Endothelial cell of umbilical vein (primary cell): ENCODE data around the gene RCOR1. TPM values are rescaled to one million over a fixed set of nuclear protein-coding genes. Genes with fewer than 3 reads are reported as not detected.

Experiments used
- BruUV-seq: library from RNA; stranded (reverse); fragments of 400-500 nt; replicated peaks from 2 replicates; lab custom pipeline; 2021; lab: Mats Ljungman, UMichigan
- CTCF ChIA-PET: fragments of 300-600, 350-600 bp; sonication (Branson Sonifier 250); formaldehyde crosslinking; loops from one replicate; lab custom pipeline; 2021; ENCODE audit warnings: antibody characterized with exemption, inconsistent platforms; lab: Charles Lee
- POLR2A ChIA-PET: fragments of 300-600, 350-600 bp; sonication (Branson Sonifier 250); formaldehyde crosslinking; loops from one replicate; lab custom pipeline; 2021; ENCODE audit warnings: antibody characterized with exemption, inconsistent platforms; lab: Charles Lee
- DNase-seq: peaks from one replicate; pipeline ENCODE4 v3.0.0-alpha.2; 2011; ENCODE audit warnings: low read depth, low spot score
- FAIRE-seq: peaks from 2 replicates; lab custom pipeline; 2011; peaks lifted over from hg19 to GRCh38; lab: Jason Lieb, UNC
- H2AFZ ChIP-seq: 2 replicates; pipeline ENCODE4 v1.6.0; 2012; ENCODE audit warnings: low read depth, low read length, control low read depth, inconsistent platforms
- H3K27ac ChIP-seq: 2 replicates; pipeline ENCODE4 v1.5.1; 2011; ENCODE audit warnings: low read depth, mild to moderate bottlenecking, control low read depth, low read length, moderate library complexity; ENCODE audit not compliant: insufficient read depth
- H3K27me3 ChIP-seq, 2 experiments: 2 replicates each; pipeline versions ENCODE4 v1.6.0 to v1.6.1; 2011; ENCODE audit warnings: low read length in 2 of 2, mixed read lengths in 1 of 2; ENCODE audit not compliant: control insufficient read depth in 2 of 2, insufficient read depth in 2 of 2
- H3K36me3 ChIP-seq, 2 experiments: 2 replicates in 1 of 2; 3 replicates in 1 of 2; pipeline ENCODE4 v1.5.1; 2011; ENCODE audit warnings: low read length in 2 of 2, mild to moderate bottlenecking in 1 of 2, moderate library complexity in 1 of 2; ENCODE audit not compliant: control insufficient read depth in 2 of 2, insufficient read depth in 2 of 2; ENCODE audit errors: extremely low read depth in 1 of 2
- H3K4me1 ChIP-seq: 3 replicates; pipeline ENCODE4 v1.5.1; 2011; ENCODE audit warnings: mild to moderate bottlenecking, low read length; ENCODE audit not compliant: control insufficient read depth, insufficient read depth; ENCODE audit errors: extremely low read depth
- H3K4me2 ChIP-seq: 2 replicates; pipeline ENCODE4 v1.6.1; 2011; ENCODE audit warnings: low read length, control low read depth, mixed read lengths; ENCODE audit not compliant: insufficient read depth
- H3K4me3 ChIP-seq, 3 experiments: fragments of 200-600 bp in 1 of 3; sonication (generic), shearing (Covaris generic) in 1 of 3; replicated peaks in 1 of 3; 2 replicates each; pipeline ENCODE4 v1.5.1; 2011 to 2016; ENCODE audit warnings: control low read depth in 3 of 3, low read length in 3 of 3, mild to moderate bottlenecking in 2 of 3, inconsistent platforms in 1 of 3, low read depth in 1 of 3, moderate library complexity in 1 of 3; ENCODE audit not compliant: insufficient read depth in 1 of 3
- H3K79me2 ChIP-seq: 2 replicates; pipeline ENCODE4 v1.6.0; 2012; ENCODE audit warnings: low read length, inconsistent platforms; ENCODE audit not compliant: control insufficient read depth, insufficient read depth
- H3K9ac ChIP-seq: replicated peaks from 2 replicates; pipeline ENCODE3; 2011; ENCODE audit warnings: low read length, control low read depth; ENCODE audit not compliant: insufficient read depth; ENCODE audit errors: extremely low read depth
- H3K9me1 ChIP-seq: replicated peaks from 3 replicates; pipeline ENCODE4 v1.6.0; 2011; ENCODE audit warnings: mild to moderate bottlenecking, low read length; ENCODE audit not compliant: control insufficient read depth, insufficient read depth; ENCODE audit errors: extremely low read depth
- H3K9me3 ChIP-seq: replicated peaks from 2 replicates; pipeline ENCODE4 v1.5.1; 2012; ENCODE audit warnings: low read length, inconsistent platforms; ENCODE audit not compliant: control insufficient read depth, insufficient read depth
- H4K20me1 ChIP-seq: replicated peaks from 2 replicates; pipeline ENCODE3; 2011; ENCODE audit warnings: mild to moderate bottlenecking, low read length; ENCODE audit not compliant: control insufficient read depth, insufficient read depth; ENCODE audit errors: extremely low read depth
- EZH2 ChIP-seq: IDR thresholded peaks from 2 replicates; pipeline ENCODE4 v1.6.1; 2012; ENCODE audit warnings: borderline replicate concordance, low read depth, mild to moderate bottlenecking, moderate library complexity, low read length, inconsistent platforms; ENCODE audit not compliant: severe bottlenecking
- FOS ChIP-seq: IDR thresholded peaks from 2 replicates; pipeline ENCODE4 v1.6.1; 2011; ENCODE audit warnings: mild to moderate bottlenecking, low read length, moderate library complexity, borderline replicate concordance; ENCODE audit not compliant: insufficient read depth
- GATA2 ChIP-seq: IDR thresholded peaks from 2 replicates; pipeline ENCODE4 v1.7.0; 2011; ENCODE audit warnings: low read depth, mild to moderate bottlenecking, moderate library complexity, mixed read lengths, low read length; ENCODE audit not compliant: insufficient read length, insufficient read depth
- JUN ChIP-seq: IDR thresholded peaks from 2 replicates; pipeline ENCODE4 v1.6.1; 2011; ENCODE audit warnings: borderline replicate concordance, low read depth; ENCODE audit not compliant: insufficient read length, insufficient read depth
- MYC ChIP-seq: IDR thresholded peaks from one replicate; pipeline ENCODE4 v1.6.1; 2011; ENCODE audit warnings: mild to moderate bottlenecking, low read depth, low read length
- POLR2A ChIP-seq: IDR thresholded peaks from 2 replicates; pipeline ENCODE4 v1.6.1; 2012; ENCODE audit warnings: low read depth, mild to moderate bottlenecking, control low read depth, low read length
- POLR2AphosphoS5 ChIP-seq: IDR thresholded peaks from 2 replicates; pipeline ENCODE4 v1.6.1; 2012; ENCODE audit warnings: low read depth, mild to moderate bottlenecking, control low read depth, low read length, moderate library complexity; ENCODE audit not compliant: insufficient read depth
- dilution Hi-C: fragments of 300-500 bp; cut with MboI; formaldehyde crosslinking; loops from one replicate; pipeline ENCODE4 v1.15.0; 2019; ENCODE audit warnings: low sequenced_read_pairs; ENCODE audit not compliant: extremely low pct_ligation_motif_present
- intact Hi-C: fragments of 100-400 bp; cut with micrococcal nuclease; formaldehyde crosslinking; loops from one replicate; pipeline ENCODE4 v1.10.0; 2022
- polyA plus RNA-seq, 4 experiments: library from polyadenylated mRNA; depleted of rRNA in 3 of 4; stranded (reverse) in 3 of 4; unstranded in 1 of 4; fragments of >200 nt; gene quantifications; 2 replicates each; pipeline versions ENCODE4 v1.2.1 to v1.2.3, GENCODE V29; 2011 to 2012; ENCODE audit warnings: missing spikeins in 1 of 4
- total RNA-seq: library from RNA; stranded (reverse); gene quantifications from 2 replicates; pipeline ENCODE4 v1.2.3, GENCODE V29; 2021
- TF ChIP-seq, protein P1 (sequence below), 2 donors: IDR thresholded peaks; 1 replicate in 1 of 2; 2 replicates in 1 of 2; pipeline ENCODE4 v1.5.1; 2011; ENCODE audit warnings: low read length in 2 of 2, mild to moderate bottlenecking in 2 of 2, moderate library complexity in 2 of 2, control low read depth in 1 of 2, inconsistent platforms in 1 of 2, low read depth in 1 of 2; ENCODE audit not compliant: insufficient read depth in 1 of 2; ENCODE audit errors: extremely low read depth in 1 of 2
- TF ChIP-seq, protein P2 (sequence below): IDR thresholded peaks from 2 replicates; pipeline ENCODE4 v1.6.1; 2011; ENCODE audit not compliant: insufficient read depth, insufficient read length

RCOR1 gene
- total and polyA plus RNA-seq, 2 donors (not counting 3 experiments of a cell fraction or from before 2014, with no cell fraction given) = 15.6 to 32.2 TPM

DNA sequence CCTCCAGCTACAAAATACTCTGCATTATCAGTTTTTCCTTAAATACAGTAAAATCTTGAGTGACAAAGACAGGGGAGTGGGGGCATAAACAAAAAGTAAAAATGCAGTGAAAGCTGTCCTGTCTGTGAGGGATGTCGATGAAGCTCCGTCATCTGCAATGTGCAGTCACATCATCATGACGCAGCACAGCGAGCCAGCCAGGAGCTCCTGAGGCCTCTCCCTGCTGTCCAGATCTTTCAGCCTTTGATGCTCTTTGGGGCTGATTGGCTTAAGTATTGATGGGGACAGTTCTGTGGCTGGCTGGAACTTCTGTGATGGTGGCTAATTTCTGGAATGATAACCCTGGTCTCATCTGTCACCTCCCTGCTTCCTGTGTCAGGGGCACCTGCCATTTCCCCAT is 130.2 kb downstream of the RCOR1 start:
- no peak overlapping the region for H3K4me3 ChIP-seq
- peaks cover 10 to 13% of the 10 kb centered on the region in 2 experiments for H3K36me3 ChIP-seq

DNA sequence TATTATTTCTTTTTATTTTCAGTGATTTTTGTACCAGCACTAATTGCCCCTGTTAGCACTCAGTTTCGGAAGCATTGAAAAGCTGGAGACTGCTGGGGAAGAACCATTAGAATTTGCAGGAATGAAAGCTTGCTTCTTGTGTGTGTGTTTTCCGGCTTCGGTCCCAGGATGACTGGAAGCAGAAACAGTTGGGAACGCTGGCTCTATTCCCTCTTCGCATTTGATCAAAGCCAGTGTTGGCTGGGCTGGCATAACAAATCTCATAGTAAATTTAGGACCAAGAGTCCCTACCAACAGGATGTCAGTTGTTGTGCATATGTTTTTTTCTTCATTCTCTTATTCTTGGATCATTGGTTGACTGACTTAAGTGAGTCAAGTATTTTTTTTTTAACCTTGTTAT is 131.2 kb downstream of the RCOR1 start:
- Histone ChIP-seq H4K20me1 (no peaks in the 10 kb centered on the region), H3K4me2 (no peak overlapping the region), H3K27ac (no peak overlapping the region), H3K4me3 (no peak overlapping the region), H3K36me3 (peaks cover 10 to 16% of the 10 kb centered on the region in 2 experiments), H3K27me3 (no peaks in the 10 kb centered on the region), H3K4me1 (no peaks in the 10 kb centered on the region), H3K9ac (no peak overlapping the region), H3K79me2 (no peaks in the 10 kb centered on the region), H3K9me3 (no peaks in the 10 kb centered on the region), H2AFZ (no peak overlapping the region), H3K9me1 (no peaks in the 10 kb centered on the region)
- ChIA-PET CTCF (interaction anchor here (2.9 kb wide), 1 partner anchor 29 kb away, joined by 10 read pairs; no protein-coding TSS in a partner anchor), POLR2A (no interaction called here)
- dilution Hi-C loops = no loop called here
- BruUV-seq = no TSS peak
- TF ChIP-seq POLR2A (no peak), POLR2AphosphoS5 (no peak), MYC (no peak), EZH2 (no peak), GATA2 (no peak), JUN (no peak), FOS (no peak)
- TF ChIP-seq, protein P1, sequence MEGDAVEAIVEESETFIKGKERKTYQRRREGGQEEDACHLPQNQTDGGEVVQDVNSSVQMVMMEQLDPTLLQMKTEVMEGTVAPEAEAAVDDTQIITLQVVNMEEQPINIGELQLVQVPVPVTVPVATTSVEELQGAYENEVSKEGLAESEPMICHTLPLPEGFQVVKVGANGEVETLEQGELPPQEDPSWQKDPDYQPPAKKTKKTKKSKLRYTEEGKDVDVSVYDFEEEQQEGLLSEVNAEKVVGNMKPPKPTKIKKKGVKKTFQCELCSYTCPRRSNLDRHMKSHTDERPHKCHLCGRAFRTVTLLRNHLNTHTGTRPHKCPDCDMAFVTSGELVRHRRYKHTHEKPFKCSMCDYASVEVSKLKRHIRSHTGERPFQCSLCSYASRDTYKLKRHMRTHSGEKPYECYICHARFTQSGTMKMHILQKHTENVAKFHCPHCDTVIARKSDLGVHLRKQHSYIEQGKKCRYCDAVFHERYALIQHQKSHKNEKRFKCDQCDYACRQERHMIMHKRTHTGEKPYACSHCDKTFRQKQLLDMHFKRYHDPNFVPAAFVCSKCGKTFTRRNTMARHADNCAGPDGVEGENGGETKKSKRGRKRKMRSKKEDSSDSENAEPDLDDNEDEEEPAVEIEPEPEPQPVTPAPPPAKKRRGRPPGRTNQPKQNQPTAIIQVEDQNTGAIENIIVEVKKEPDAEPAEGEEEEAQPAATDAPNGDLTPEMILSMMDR (IDR thresholded peaks at IDR 0.05; ENCODE audit: extremely low read depth in 1 of 2, insufficient read depth in 1 of 2, low read depth in 1 of 2, low read length in 2 of 2) = no peak
- TF ChIP-seq, protein P2, sequence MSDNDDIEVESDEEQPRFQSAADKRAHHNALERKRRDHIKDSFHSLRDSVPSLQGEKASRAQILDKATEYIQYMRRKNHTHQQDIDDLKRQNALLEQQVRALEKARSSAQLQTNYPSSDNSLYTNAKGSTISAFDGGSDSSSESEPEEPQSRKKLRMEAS = no peak
- DNase-seq = no peak
- intact Hi-C loops = no loop called here
- FAIRE-seq = no peak

More for the DNA sequence above, 130.2 kb downstream of the RCOR1 start:
- no peaks in the 10 kb centered on the region for H4K20me1 ChIP-seq
- no peaks in the 10 kb centered on the region for H3K79me2 ChIP-seq
- dilution Hi-C loops (no loop called here), intact Hi-C loops (no loop called here)
- TF ChIP-seq GATA2 (no peak), POLR2A (no peak), MYC (no peak), EZH2 (no peak)
- TF ChIP-seq, protein P2 = no peak
- CTCF ChIA-PET = interaction anchor here (2.9 kb wide), 1 partner anchor 28 kb away, joined by 10 read pairs; no protein-coding TSS in a partner anchor
- no peaks in the 10 kb centered on the region for H3K27me3 ChIP-seq
- no peak overlapping the region for H3K9ac ChIP-seq
- POLR2A ChIA-PET = no interaction called here
- no peaks in the 10 kb centered on the region for H3K4me1 ChIP-seq
- BruUV-seq = no TSS peak
- FAIRE-seq (no peak), DNase-seq (no peak)
- H3K27ac ChIP-seq = no peak overlapping the region
- no peaks in the 10 kb centered on the region for H3K9me3 ChIP-seq
- no peak overlapping the region for H2AFZ ChIP-seq
- H3K9me1 ChIP-seq = no peaks in the 10 kb centered on the region
- no peak overlapping the region for H3K4me2 ChIP-seq
